Endothelial cell of umbilical vein (primary cell): Measurements from ENCODE around the gene NEU3. TPM values are rescaled to one million over a fixed set of nuclear protein-coding genes. Genes with fewer than 3 reads are reported as not detected.
A peak's percentile ranks its signal among the peaks of the same experiment; 100 is the strongest.

ENCODE experiments used
- BruUV-seq: library from RNA; stranded (reverse); fragments of 400-500 nt; replicated peaks from 2 replicates; lab custom pipeline; 2021; lab: Mats Ljungman, UMichigan
- CTCF ChIA-PET: fragments of 300-600, 350-600 bp; sonication (Branson Sonifier 250); formaldehyde crosslinking; loops from one replicate; lab custom pipeline; 2021; ENCODE audit warnings: antibody characterized with exemption, inconsistent platforms; lab: Charles Lee
- POLR2A ChIA-PET: fragments of 300-600, 350-600 bp; sonication (Branson Sonifier 250); formaldehyde crosslinking; loops from one replicate; lab custom pipeline; 2021; ENCODE audit warnings: antibody characterized with exemption, inconsistent platforms; lab: Charles Lee
- DNase-seq: peaks from one replicate; pipeline ENCODE4 v3.0.0-alpha.2; 2011; ENCODE audit warnings: low read depth, low spot score
- FAIRE-seq: peaks from 2 replicates; lab custom pipeline; 2011; peaks lifted over from hg19 to GRCh38; lab: Jason Lieb, UNC
- H2AFZ ChIP-seq: 2 replicates; pipeline ENCODE4 v1.6.0; 2012; ENCODE audit warnings: low read depth, low read length, control low read depth, inconsistent platforms
- H3K27ac ChIP-seq: 2 replicates; pipeline ENCODE4 v1.5.1; 2011; ENCODE audit warnings: low read depth, mild to moderate bottlenecking, control low read depth, low read length, moderate library complexity; ENCODE audit not compliant: insufficient read depth
- H3K27me3 ChIP-seq, 2 experiments: 2 replicates each; pipeline versions ENCODE4 v1.6.0 to v1.6.1; 2011; ENCODE audit warnings: low read length in 2 of 2, mixed read lengths in 1 of 2; ENCODE audit not compliant: control insufficient read depth in 2 of 2, insufficient read depth in 2 of 2
- H3K36me3 ChIP-seq, 2 experiments: 2 replicates in 1 of 2; 3 replicates in 1 of 2; pipeline ENCODE4 v1.5.1; 2011; ENCODE audit warnings: low read length in 2 of 2, mild to moderate bottlenecking in 1 of 2, moderate library complexity in 1 of 2; ENCODE audit not compliant: control insufficient read depth in 2 of 2, insufficient read depth in 2 of 2; ENCODE audit errors: extremely low read depth in 1 of 2
- H3K4me1 ChIP-seq: 3 replicates; pipeline ENCODE4 v1.5.1; 2011; ENCODE audit warnings: mild to moderate bottlenecking, low read length; ENCODE audit not compliant: control insufficient read depth, insufficient read depth; ENCODE audit errors: extremely low read depth
- H3K4me2 ChIP-seq: 2 replicates; pipeline ENCODE4 v1.6.1; 2011; ENCODE audit warnings: low read length, control low read depth, mixed read lengths; ENCODE audit not compliant: insufficient read depth
- H3K4me3 ChIP-seq, 3 experiments: fragments of 200-600 bp in 1 of 3; sonication (generic), shearing (Covaris generic) in 1 of 3; replicated peaks in 1 of 3; 2 replicates each; pipeline ENCODE4 v1.5.1; 2011 to 2016; ENCODE audit warnings: control low read depth in 3 of 3, low read length in 3 of 3, mild to moderate bottlenecking in 2 of 3, inconsistent platforms in 1 of 3, low read depth in 1 of 3, moderate library complexity in 1 of 3; ENCODE audit not compliant: insufficient read depth in 1 of 3
- H3K79me2 ChIP-seq: 2 replicates; pipeline ENCODE4 v1.6.0; 2012; ENCODE audit warnings: low read length, inconsistent platforms; ENCODE audit not compliant: control insufficient read depth, insufficient read depth
- H3K9ac ChIP-seq: replicated peaks from 2 replicates; pipeline ENCODE3; 2011; ENCODE audit warnings: low read length, control low read depth; ENCODE audit not compliant: insufficient read depth; ENCODE audit errors: extremely low read depth
- H3K9me1 ChIP-seq: replicated peaks from 3 replicates; pipeline ENCODE4 v1.6.0; 2011; ENCODE audit warnings: mild to moderate bottlenecking, low read length; ENCODE audit not compliant: control insufficient read depth, insufficient read depth; ENCODE audit errors: extremely low read depth
- H3K9me3 ChIP-seq: replicated peaks from 2 replicates; pipeline ENCODE4 v1.5.1; 2012; ENCODE audit warnings: low read length, inconsistent platforms; ENCODE audit not compliant: control insufficient read depth, insufficient read depth
- H4K20me1 ChIP-seq: replicated peaks from 2 replicates; pipeline ENCODE3; 2011; ENCODE audit warnings: mild to moderate bottlenecking, low read length; ENCODE audit not compliant: control insufficient read depth, insufficient read depth; ENCODE audit errors: extremely low read depth
- EZH2 ChIP-seq: IDR thresholded peaks from 2 replicates; pipeline ENCODE4 v1.6.1; 2012; ENCODE audit warnings: borderline replicate concordance, low read depth, mild to moderate bottlenecking, moderate library complexity, low read length, inconsistent platforms; ENCODE audit not compliant: severe bottlenecking
- FOS ChIP-seq: IDR thresholded peaks from 2 replicates; pipeline ENCODE4 v1.6.1; 2011; ENCODE audit warnings: mild to moderate bottlenecking, low read length, moderate library complexity, borderline replicate concordance; ENCODE audit not compliant: insufficient read depth
- GATA2 ChIP-seq: IDR thresholded peaks from 2 replicates; pipeline ENCODE4 v1.7.0; 2011; ENCODE audit warnings: low read depth, mild to moderate bottlenecking, moderate library complexity, mixed read lengths, low read length; ENCODE audit not compliant: insufficient read length, insufficient read depth
- JUN ChIP-seq: IDR thresholded peaks from 2 replicates; pipeline ENCODE4 v1.6.1; 2011; ENCODE audit warnings: borderline replicate concordance, low read depth; ENCODE audit not compliant: insufficient read length, insufficient read depth
- MYC ChIP-seq: IDR thresholded peaks from one replicate; pipeline ENCODE4 v1.6.1; 2011; ENCODE audit warnings: mild to moderate bottlenecking, low read depth, low read length
- POLR2A ChIP-seq: IDR thresholded peaks from 2 replicates; pipeline ENCODE4 v1.6.1; 2012; ENCODE audit warnings: low read depth, mild to moderate bottlenecking, control low read depth, low read length
- POLR2AphosphoS5 ChIP-seq: IDR thresholded peaks from 2 replicates; pipeline ENCODE4 v1.6.1; 2012; ENCODE audit warnings: low read depth, mild to moderate bottlenecking, control low read depth, low read length, moderate library complexity; ENCODE audit not compliant: insufficient read depth
- dilution Hi-C: fragments of 300-500 bp; cut with MboI; formaldehyde crosslinking; loops from one replicate; pipeline ENCODE4 v1.15.0; 2019; ENCODE audit warnings: low sequenced_read_pairs; ENCODE audit not compliant: extremely low pct_ligation_motif_present
- intact Hi-C: fragments of 100-400 bp; cut with micrococcal nuclease; formaldehyde crosslinking; loops from one replicate; pipeline ENCODE4 v1.10.0; 2022
- polyA plus RNA-seq, 4 experiments: library from polyadenylated mRNA; depleted of rRNA in 3 of 4; stranded (reverse) in 3 of 4; unstranded in 1 of 4; fragments of >200 nt; gene quantifications; 2 replicates each; pipeline versions ENCODE4 v1.2.1 to v1.2.3, GENCODE V29; 2011 to 2012; ENCODE audit warnings: missing spikeins in 1 of 4
- total RNA-seq: library from RNA; stranded (reverse); gene quantifications from 2 replicates; pipeline ENCODE4 v1.2.3, GENCODE V29; 2021
- TF ChIP-seq, protein P1 (sequence below): IDR thresholded peaks from 2 replicates; pipeline ENCODE4 v1.6.1; 2011; ENCODE audit not compliant: insufficient read depth, insufficient read length
- TF ChIP-seq, protein P2 (sequence below), 2 donors: IDR thresholded peaks; 1 replicate in 1 of 2; 2 replicates in 1 of 2; pipeline ENCODE4 v1.5.1; 2011; ENCODE audit warnings: low read length in 2 of 2, mild to moderate bottlenecking in 2 of 2, moderate library complexity in 2 of 2, control low read depth in 1 of 2, inconsistent platforms in 1 of 2, low read depth in 1 of 2; ENCODE audit not compliant: insufficient read depth in 1 of 2; ENCODE audit errors: extremely low read depth in 1 of 2

The NEU3 gene
- total and polyA plus RNA-seq, 2 donors (not counting 3 experiments of a cell fraction or from before 2014, with no cell fraction given): 5.9 to 7.0 TPM

DNA sequence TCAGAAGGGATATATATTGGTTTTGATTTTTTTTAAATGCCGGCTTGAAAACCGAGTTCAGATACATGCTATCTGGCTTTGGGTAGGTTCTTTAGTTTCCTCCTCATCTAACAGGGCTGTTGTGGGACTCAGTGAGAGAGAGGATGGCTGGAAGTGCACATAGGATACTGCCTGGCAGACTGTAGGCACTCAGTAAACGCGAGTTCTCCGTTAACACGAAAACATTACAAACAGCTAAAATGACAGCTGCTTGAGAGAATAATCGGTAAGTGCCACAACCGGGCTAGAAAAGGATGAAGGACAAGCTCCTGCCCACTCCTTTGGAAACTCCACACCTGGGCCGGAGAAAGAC lies 40.2 kb upstream of the NEU3 start:
- Histone ChIP-seq H3K27me3 (no peaks in the 10 kb centered on the region), H3K4me2 (peak overlapping the region; percentile 85), H4K20me1 (no peaks in the 10 kb centered on the region), H3K9me3 (no peaks in the 10 kb centered on the region), H3K9ac (peak overlapping the region; percentile 91), H3K79me2 (peaks cover 44% of the 10 kb centered on the region), H3K27ac (peak overlapping the region; percentile 54), H2AFZ (peak overlapping the region; percentile 91), H3K36me3 (peaks cover 0 to 3% of the 10 kb centered on the region in 2 experiments), H3K4me1 (peaks cover 12% of the 10 kb centered on the region), H3K9me1 (no peaks in the 10 kb centered on the region), H3K4me3 (peak overlapping the region; percentile 41 to 93 (median 55))
- ChIA-PET POLR2A (interaction anchor here (0.9 to 1.4 kb wide), 2 partner anchors 11 to 12 kb away, joined by 3 to 4 read pairs; no protein-coding TSS in a partner anchor), CTCF (interaction anchor here (0.6 to 1.4 kb wide), 5 partner anchors 10 to 300 kb away, joined by 3 to 7 read pairs (median 3); no protein-coding TSS in a partner anchor)
- intact Hi-C loops (loop anchor here (2.0 to 5.0 kb wide), 2 partner anchors 14 to 84 kb away; no protein-coding TSS in a partner anchor), dilution Hi-C loops (no loop called here)
- FAIRE-seq (no peak), DNase-seq (no peak)
- BruUV-seq: TSS peak; percentile 84
- no peak for TF ChIP-seq MYC
- TF ChIP-seq POLR2AphosphoS5: no peak
- TF ChIP-seq POLR2A: no peak
- no peak for TF ChIP-seq EZH2
- TF ChIP-seq, protein P1, sequence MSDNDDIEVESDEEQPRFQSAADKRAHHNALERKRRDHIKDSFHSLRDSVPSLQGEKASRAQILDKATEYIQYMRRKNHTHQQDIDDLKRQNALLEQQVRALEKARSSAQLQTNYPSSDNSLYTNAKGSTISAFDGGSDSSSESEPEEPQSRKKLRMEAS: no peak
- no peak for TF ChIP-seq JUN
- TF ChIP-seq, protein P2, sequence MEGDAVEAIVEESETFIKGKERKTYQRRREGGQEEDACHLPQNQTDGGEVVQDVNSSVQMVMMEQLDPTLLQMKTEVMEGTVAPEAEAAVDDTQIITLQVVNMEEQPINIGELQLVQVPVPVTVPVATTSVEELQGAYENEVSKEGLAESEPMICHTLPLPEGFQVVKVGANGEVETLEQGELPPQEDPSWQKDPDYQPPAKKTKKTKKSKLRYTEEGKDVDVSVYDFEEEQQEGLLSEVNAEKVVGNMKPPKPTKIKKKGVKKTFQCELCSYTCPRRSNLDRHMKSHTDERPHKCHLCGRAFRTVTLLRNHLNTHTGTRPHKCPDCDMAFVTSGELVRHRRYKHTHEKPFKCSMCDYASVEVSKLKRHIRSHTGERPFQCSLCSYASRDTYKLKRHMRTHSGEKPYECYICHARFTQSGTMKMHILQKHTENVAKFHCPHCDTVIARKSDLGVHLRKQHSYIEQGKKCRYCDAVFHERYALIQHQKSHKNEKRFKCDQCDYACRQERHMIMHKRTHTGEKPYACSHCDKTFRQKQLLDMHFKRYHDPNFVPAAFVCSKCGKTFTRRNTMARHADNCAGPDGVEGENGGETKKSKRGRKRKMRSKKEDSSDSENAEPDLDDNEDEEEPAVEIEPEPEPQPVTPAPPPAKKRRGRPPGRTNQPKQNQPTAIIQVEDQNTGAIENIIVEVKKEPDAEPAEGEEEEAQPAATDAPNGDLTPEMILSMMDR (IDR thresholded peaks at IDR 0.05; ENCODE audit: extremely low read depth in 1 of 2, insufficient read depth in 1 of 2, low read depth in 1 of 2, low read length in 2 of 2): no peak
- TF ChIP-seq GATA2: no peak
- no peak for TF ChIP-seq FOS
